CD4-positive, CD25-positive, alpha-beta regulatory T cell (primary cell): Measurements from ENCODE around the gene SHKBP1. TPM values are rescaled to one million over a fixed set of nuclear protein-coding genes. Genes with fewer than 3 reads are reported as not detected.

Source experiments
- ATAC-seq, 2 donors: fragments of 150-1000 bp; cut with Tn5 transposase; one replicate each; pipeline ENCODE4 v1.10.0; 2021; ENCODE audit warnings: low read depth in 2 of 2, moderate number of reproducible peaks in 2 of 2, moderate library complexity in 1 of 2
- DNase-seq, 3 donors: peaks; one replicate each; pipeline versions ENCODE4 v3.0.0 to v3.0.0-alpha.2; 2012 to 2022; ENCODE audit warnings: mixed read lengths in 1 of 3
- H3K27ac ChIP-seq: one replicate; pipeline ENCODE4 v1.7.0; 2013; ENCODE audit warnings: mild to moderate bottlenecking, low read length; ENCODE audit not compliant: insufficient read depth, poor library complexity, severe bottlenecking
- H3K27me3 ChIP-seq: one replicate; pipeline ENCODE4 v1.7.0; 2013; ENCODE audit warnings: low read length; ENCODE audit not compliant: control insufficient read depth, insufficient read depth
- H3K36me3 ChIP-seq: one replicate; pipeline ENCODE4 v1.7.0; 2013; ENCODE audit warnings: mild to moderate bottlenecking, low read length, moderate library complexity; ENCODE audit not compliant: control insufficient read depth, insufficient read depth
- H3K4me1 ChIP-seq: 2 replicates; pipeline ENCODE4 v1.7.0; 2013; ENCODE audit warnings: mild to moderate bottlenecking, low read length; ENCODE audit not compliant: insufficient read depth, control insufficient read depth, poor library complexity, severe bottlenecking
- H3K4me3 ChIP-seq: one replicate; pipeline ENCODE4 v1.7.0; 2013; ENCODE audit warnings: low read depth, mild to moderate bottlenecking, low read length, moderate library complexity
- H3K9me3 ChIP-seq, 2 experiments: 1 replicate in 1 of 2; 2 replicates in 1 of 2; pipeline ENCODE4 v1.7.0; 2013; ENCODE audit warnings: low read length in 2 of 2, mild to moderate bottlenecking in 1 of 2, moderate library complexity in 1 of 2; ENCODE audit not compliant: control insufficient read depth in 2 of 2
- H3K27ac Mint-ChIP-seq, 3 donors: one replicate each; pipeline ENCODE4 v1.8.0; 2020 to 2022; ENCODE audit warnings: mild to moderate bottlenecking in 3 of 3, mixed read lengths in 3 of 3, moderate library complexity in 2 of 3
- H3K27me3 Mint-ChIP-seq: one replicate; pipeline ENCODE4 v1.8.0; 2022; ENCODE audit warnings: mild to moderate bottlenecking, mixed read lengths
- H3K36me3 Mint-ChIP-seq: one replicate; pipeline ENCODE4 v1.8.0; 2020; ENCODE audit warnings: mixed read lengths
- H3K4me1 Mint-ChIP-seq, 4 donors: one replicate each; pipeline ENCODE4 v1.8.0; 2020 to 2022; ENCODE audit warnings: mixed read lengths in 4 of 4, mild to moderate bottlenecking in 1 of 4
- H3K4me3 Mint-ChIP-seq, 4 donors: one replicate each; pipeline ENCODE4 v1.8.0; 2020 to 2022; ENCODE audit warnings: mild to moderate bottlenecking in 4 of 4, mixed read lengths in 4 of 4, moderate library complexity in 3 of 4
- H3K9me3 Mint-ChIP-seq, 7 donors: one replicate each; pipeline ENCODE4 v1.8.0; 2020 to 2022; ENCODE audit warnings: mixed read lengths in 7 of 7, mild to moderate bottlenecking in 3 of 7, moderate library complexity in 2 of 7
- polyA plus RNA-seq, 4 donors: library from polyadenylated mRNA; unstranded; fragments of 300-500 nt; fragmentation: Illumina TruSeq; gene quantifications; one replicate each; pipeline ENCODE4 v1.2.3, GENCODE V29; 2021
- total RNA-seq: library from RNA; stranded (reverse); gene quantifications from one replicate; pipeline ENCODE4 v1.2.3, GENCODE V29; 2022

Gene SHKBP1
- total and polyA plus RNA-seq, 5 donors from 2014 or later = 120 to 195 (median 165) TPM

DNA sequence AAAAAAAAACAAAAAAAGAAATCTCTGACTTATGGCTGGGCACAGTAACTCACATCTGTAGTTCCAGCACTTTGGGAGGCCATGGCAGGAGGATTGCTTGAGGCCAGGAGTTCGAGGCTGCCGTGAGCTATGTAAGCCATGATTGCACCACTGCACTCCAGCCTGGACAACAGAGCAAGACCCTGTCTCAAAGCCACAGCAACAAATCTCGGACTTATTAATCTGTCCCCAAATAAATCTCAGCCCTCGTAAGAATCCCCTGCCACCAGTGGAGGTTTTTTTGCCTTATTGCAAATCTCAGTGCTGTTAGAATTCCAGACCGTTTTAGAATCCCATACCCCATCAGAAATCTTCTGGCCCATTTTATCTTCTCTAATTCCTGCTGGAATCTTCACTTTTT is 4.9 kb downstream of the SHKBP1 start:
- no peaks in the 10 kb centered on the region for H3K9me3 Mint-ChIP-seq
- H3K4me3 Mint-ChIP-seq = peak overlapping the region in 1 of 4 donors; percentile 21
- Histone ChIP-seq H3K27me3 (no peaks in the 10 kb centered on the region), H3K36me3 (peaks cover 70% of the 10 kb centered on the region), H3K27ac (no peak overlapping the region), H3K9me3 (no peaks in the 10 kb centered on the region), H3K4me1 (peaks cover 18% of the 10 kb centered on the region), H3K4me3 (no peak overlapping the region)
- peaks cover 47% of the 10 kb centered on the region for H3K36me3 Mint-ChIP-seq
- H3K4me1 Mint-ChIP-seq = peaks cover 8 to 39% (median 13%) of the 10 kb centered on the region in 4 donors
- no peaks in the 10 kb centered on the region for H3K27me3 Mint-ChIP-seq
- H3K27ac Mint-ChIP-seq = peak overlapping the region in 1 of 3 donors; percentile 63
- DNase-seq = no peak
- no peak for ATAC-seq

DNA sequence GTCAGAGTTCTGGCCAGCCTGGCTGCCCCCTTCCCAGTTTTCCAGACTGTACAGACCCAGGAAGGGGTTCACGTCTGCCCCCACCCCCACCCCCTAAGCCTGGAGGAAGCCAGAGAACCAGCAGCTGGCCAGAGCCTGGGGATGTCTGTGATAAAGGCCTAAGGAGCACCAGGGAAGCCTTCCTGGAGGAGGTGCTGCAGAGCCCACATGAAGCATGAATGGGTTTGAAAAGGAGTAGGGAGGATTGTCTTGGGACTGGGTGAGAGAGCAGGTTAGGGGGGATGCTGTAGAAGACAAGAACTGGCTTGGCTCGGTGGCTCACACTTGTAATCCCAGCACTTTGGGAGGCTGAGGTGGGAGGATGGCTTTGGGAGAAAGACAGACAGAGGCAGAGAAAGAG is 5.8 kb downstream of the SHKBP1 start:
- no peaks in the 10 kb centered on the region for H3K27me3 ChIP-seq

DNA sequence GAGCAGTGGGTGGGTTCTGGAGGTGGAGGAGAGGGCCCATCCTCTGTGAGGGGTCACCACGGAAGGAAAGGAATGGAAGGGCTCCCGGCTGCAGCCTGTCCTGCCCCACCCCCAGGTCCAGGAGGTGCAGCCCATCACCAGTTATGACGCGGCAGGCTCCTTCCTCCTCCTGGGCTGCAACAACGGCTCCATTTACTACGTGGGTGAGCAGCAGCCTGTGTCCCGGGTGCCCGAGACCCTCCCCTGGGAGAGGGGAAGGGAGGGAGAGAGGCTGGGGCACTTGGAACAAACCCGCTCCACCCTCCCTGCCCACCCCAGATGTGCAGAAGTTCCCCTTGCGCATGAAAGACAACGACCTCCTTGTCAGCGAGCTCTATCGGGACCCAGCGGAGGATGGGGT is 6.6 kb downstream of the SHKBP1 start:
- Mint-ChIP-seq H3K9me3 (no peaks in the 10 kb centered on the region), H3K4me3 (no peak overlapping the region), H3K4me1 (peaks cover 5 to 28% (median 6%) of the 10 kb centered on the region in 4 donors), H3K27me3 (no peaks in the 10 kb centered on the region), H3K36me3 (peaks cover 54% of the 10 kb centered on the region), H3K27ac (no peak overlapping the region)
- Histone ChIP-seq H3K9me3 (no peaks in the 10 kb centered on the region), H3K4me1 (peaks cover 5% of the 10 kb centered on the region), H3K27me3 (no peaks in the 10 kb centered on the region), H3K4me3 (no peak overlapping the region), H3K27ac (no peak overlapping the region), H3K36me3 (peaks cover 83% of the 10 kb centered on the region)
- ATAC-seq (no peak), DNase-seq (no peak)

More for the DNA sequence above, 5.8 kb downstream of the SHKBP1 start:
- Mint-ChIP-seq H3K4me1 (peaks cover 8 to 36% (median 12%) of the 10 kb centered on the region in 4 donors), H3K27ac (peak overlapping the region in 2 of 3 donors; percentile 48 to 62), H3K36me3 (peaks cover 52% of the 10 kb centered on the region), H3K9me3 (no peaks in the 10 kb centered on the region), H3K27me3 (no peaks in the 10 kb centered on the region), H3K4me3 (no peak overlapping the region)
- DNase-seq = no peak
- Histone ChIP-seq H3K4me1 (peaks cover 13% of the 10 kb centered on the region), H3K4me3 (no peak overlapping the region), H3K27ac (no peak overlapping the region), H3K36me3 (peaks cover 76% of the 10 kb centered on the region), H3K9me3 (no peaks in the 10 kb centered on the region)
- ATAC-seq = no peak

DNA sequence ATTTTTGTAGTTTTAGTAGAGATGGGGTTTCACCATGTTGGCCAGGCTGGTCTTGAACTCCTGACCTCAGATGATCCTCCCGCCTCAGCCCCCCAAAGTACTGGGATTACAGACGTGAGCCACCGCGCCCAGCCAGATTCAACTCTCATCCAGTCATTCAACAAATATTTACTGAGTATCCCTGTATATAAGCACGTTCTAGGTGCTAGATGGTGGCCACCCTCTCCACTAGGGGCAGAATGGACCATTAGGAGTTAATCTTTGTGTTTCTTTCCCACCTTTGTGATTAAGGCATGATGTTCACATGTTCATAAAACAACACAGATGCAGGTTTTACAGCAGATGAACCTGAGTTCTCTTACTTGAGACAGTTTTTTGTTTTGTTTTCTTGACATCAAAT is 7.3 kb downstream of the SHKBP1 start:
- H3K27ac ChIP-seq = no peak overlapping the region
- H3K4me1 ChIP-seq = no peaks in the 10 kb centered on the region
- Mint-ChIP-seq H3K27ac (peak overlapping the region in 1 of 3 donors; percentile 57), H3K4me1 (peaks cover 0 to 23% (median 0%) of the 10 kb centered on the region in 4 donors), H3K36me3 (peaks cover 50% of the 10 kb centered on the region), H3K4me3 (no peak overlapping the region), H3K9me3 (no peaks in the 10 kb centered on the region), H3K27me3 (no peaks in the 10 kb centered on the region)
- DNase-seq (no peak), ATAC-seq (no peak)
- H3K27me3 ChIP-seq = no peaks in the 10 kb centered on the region
- no peak overlapping the region for H3K4me3 ChIP-seq
- H3K9me3 ChIP-seq = no peaks in the 10 kb centered on the region
- peaks cover 85% of the 10 kb centered on the region for H3K36me3 ChIP-seq

DNA sequence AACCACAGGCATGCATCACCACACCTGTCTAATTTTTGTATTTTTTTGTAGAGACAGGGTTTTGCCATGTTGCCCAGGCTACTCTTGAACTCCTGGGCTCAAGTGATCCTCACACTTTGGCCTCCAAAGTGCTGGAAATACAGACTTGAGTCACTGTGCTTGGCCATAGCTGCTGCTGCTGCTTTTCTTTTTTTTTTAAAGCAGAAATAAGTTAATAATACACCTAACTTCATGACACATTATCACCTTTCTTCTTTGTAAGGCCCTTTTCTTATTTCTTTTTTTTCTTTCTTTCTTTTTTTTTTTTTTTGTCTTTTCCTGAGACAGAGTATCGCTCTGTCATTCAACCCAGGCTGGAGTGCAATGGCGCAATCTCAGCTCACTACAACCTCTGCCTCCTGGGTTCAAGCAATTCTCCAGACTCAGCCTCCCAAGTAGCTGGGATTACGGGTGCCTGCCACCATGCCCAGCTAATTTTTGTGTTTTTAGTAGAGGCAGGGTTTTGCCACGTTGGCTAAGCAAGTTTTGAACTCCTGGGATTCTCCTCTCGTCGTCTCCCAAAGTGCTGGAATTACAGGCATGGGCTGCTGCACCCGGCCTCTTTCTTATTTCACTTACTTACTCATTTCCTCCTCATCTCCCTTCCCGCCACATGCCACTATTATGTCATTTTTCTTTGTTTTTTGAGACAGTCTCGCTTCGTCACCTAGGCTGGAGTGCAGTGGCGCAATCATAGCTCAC is 8.7 kb downstream of the SHKBP1 start:
- H3K27ac ChIP-seq = no peak overlapping the region
- H3K36me3 ChIP-seq = peaks cover 77% of the 10 kb centered on the region
- Mint-ChIP-seq H3K27me3 (no peaks in the 10 kb centered on the region), H3K27ac (peak overlapping the region in 2 of 3 donors; percentile 57 to 89), H3K4me1 (peaks cover 0 to 22% (median 0%) of the 10 kb centered on the region in 4 donors), H3K4me3 (no peak overlapping the region), H3K36me3 (peaks cover 50% of the 10 kb centered on the region), H3K9me3 (no peaks in the 10 kb centered on the region)
- DNase-seq (no peak), ATAC-seq (no peak)
- no peaks in the 10 kb centered on the region for H3K27me3 ChIP-seq
- H3K4me1 ChIP-seq = no peaks in the 10 kb centered on the region
- no peak overlapping the region for H3K4me3 ChIP-seq
- no peaks in the 10 kb centered on the region for H3K9me3 ChIP-seq

DNA sequence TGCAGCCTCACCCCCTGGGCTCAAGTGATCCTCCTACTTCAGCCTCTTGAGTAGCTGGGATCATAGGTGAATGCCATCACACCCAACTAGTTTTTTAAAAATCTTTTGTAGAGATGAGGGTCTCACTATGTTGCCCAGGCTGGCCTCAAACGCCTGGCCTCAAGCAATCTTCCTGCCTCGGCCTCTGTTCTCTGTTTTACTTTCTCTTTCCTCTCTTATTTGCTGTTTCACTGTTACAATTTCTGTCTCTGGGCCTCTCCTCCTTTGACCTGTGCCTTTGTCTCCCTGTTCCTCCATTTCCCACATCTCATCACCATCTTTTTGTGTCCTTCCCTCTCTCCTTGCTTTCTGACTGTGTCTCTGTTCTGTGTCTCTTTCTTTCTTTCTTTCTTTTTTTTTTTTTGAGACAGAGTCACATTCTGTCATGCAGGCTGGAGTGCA is 9.3 kb downstream of the SHKBP1 start:
- peaks cover 46% of the 10 kb centered on the region for H3K36me3 Mint-ChIP-seq
- H3K4me3 Mint-ChIP-seq = no peak overlapping the region
- H3K36me3 ChIP-seq = peaks cover 71% of the 10 kb centered on the region

DNA sequence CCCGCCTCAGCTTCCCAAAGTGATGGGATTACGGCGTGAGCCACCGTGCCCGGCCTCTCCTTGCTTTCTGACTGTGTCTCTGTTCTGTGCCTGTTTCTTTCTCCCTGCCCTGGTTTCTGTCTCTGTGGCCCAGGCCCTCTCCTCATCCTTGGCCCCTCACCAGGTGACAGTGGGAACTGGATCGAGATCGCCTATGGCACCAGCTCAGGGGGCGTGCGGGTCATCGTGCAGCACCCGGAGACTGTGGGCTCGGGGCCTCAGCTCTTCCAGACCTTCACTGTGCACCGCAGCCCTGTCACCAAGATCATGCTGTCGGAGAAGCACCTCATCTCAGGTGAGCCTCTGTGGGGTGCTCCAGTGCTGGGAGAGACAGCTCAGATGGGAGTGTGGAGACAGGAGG is 9.9 kb downstream of the SHKBP1 start:
- Histone ChIP-seq H3K4me3 (no peak overlapping the region), H3K27me3 (no peaks in the 10 kb centered on the region), H3K36me3 (peaks cover 65% of the 10 kb centered on the region), H3K9me3 (no peaks in the 10 kb centered on the region), H3K4me1 (no peaks in the 10 kb centered on the region), H3K27ac (no peak overlapping the region)
- Mint-ChIP-seq H3K36me3 (peaks cover 41% of the 10 kb centered on the region), H3K4me3 (no peak overlapping the region), H3K27ac (peak overlapping the region in 2 of 3 donors; percentile 64 to 67), H3K9me3 (no peaks in the 10 kb centered on the region), H3K4me1 (peaks cover 0 to 16% (median 0%) of the 10 kb centered on the region in 4 donors), H3K27me3 (no peaks in the 10 kb centered on the region)
- ATAC-seq = no peak
- no peak for DNase-seq

More for the DNA sequence above, 9.3 kb downstream of the SHKBP1 start:
- Histone ChIP-seq H3K9me3 (no peaks in the 10 kb centered on the region), H3K27ac (no peak overlapping the region), H3K27me3 (no peaks in the 10 kb centered on the region), H3K4me3 (no peak overlapping the region), H3K4me1 (no peaks in the 10 kb centered on the region)
- H3K27me3 Mint-ChIP-seq = no peaks in the 10 kb centered on the region
- peak overlapping the region in 2 of 3 donors; percentile 64 to 89 for H3K27ac Mint-ChIP-seq
- ATAC-seq = no peak
- H3K4me1 Mint-ChIP-seq = peaks cover 0 to 18% (median 0%) of the 10 kb centered on the region in 4 donors
- no peaks in the 10 kb centered on the region for H3K9me3 Mint-ChIP-seq
- no peak for DNase-seq
